ENCODE data around the gene TRNT1.

DNA sequence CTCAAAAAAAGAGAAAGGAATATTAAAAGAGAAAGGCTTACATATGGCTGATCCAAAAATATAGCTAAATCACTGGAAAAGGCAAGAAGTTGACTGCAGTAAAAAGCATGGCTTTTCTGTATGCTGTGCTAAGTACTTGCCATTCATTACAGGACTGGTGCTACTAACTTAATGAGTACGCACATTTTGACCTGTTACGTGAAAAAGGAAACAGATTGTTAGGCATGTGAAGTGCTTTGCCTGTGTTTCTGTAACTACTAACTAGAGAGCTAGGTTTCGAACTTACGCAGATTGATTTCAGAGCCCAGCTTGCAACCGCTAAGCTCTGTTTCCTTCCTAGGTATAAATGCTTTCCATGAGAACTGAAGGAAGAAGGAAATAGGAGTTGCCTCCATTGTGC, 2.8 kb downstream of the TRNT1 start:
- TF ChIP-seq EZH2 (IDR thresholded peaks at IDR 0.05; ENCODE audit: insufficient read depth, poor library complexity, severe bottlenecking) (no peak), EZH2phosphoT487 (IDR thresholded peaks at IDR 0.05; ENCODE audit: insufficient read depth, low read depth) (no peak)

Measured in GM23248 (cell line).